HL-60 (cell line): ENCODE results near the gene ASPDH.
A peak's percentile ranks its signal among the peaks of the same experiment; 100 is the strongest.

Experiments
- DNase-seq, 2 experiments: peaks; one replicate each; pipeline ENCODE4 v3.0.0-alpha.2; 2010 to 2020; ENCODE audit warnings: low read depth in 1 of 2, low spot score in 1 of 2
- H3K27ac ChIP-seq: fragments of 250-450 bp; sonication (Bioruptor Pico); replicated peaks from 2 replicates; pipeline ENCODE4 v1.5.1; 2020; ENCODE audit warnings: mild to moderate bottlenecking, moderate library complexity
- H3K27me3 ChIP-seq: fragments of 250-450 bp; sonication (Bioruptor Pico); 2 replicates; pipeline ENCODE4 v1.5.1; 2021; ENCODE audit warnings: mild to moderate bottlenecking, moderate library complexity; ENCODE audit not compliant: insufficient read depth, poor library complexity, severe bottlenecking
- H3K4me3 ChIP-seq: replicated peaks from 2 replicates; pipeline ENCODE4 v1.5.1; 2011; ENCODE audit warnings: mild to moderate bottlenecking, control low read depth, low read length; ENCODE audit not compliant: insufficient read depth
- GABPA ChIP-seq: IDR thresholded peaks from 2 replicates; pipeline ENCODE4 v1.6.1; 2012; ENCODE audit warnings: low read depth
- POLR2AphosphoS5 ChIP-seq: IDR thresholded peaks from 2 replicates; pipeline ENCODE4 v1.6.1; 2012; ENCODE audit warnings: low read depth
- REST ChIP-seq: IDR thresholded peaks from 2 replicates; pipeline ENCODE4 v1.6.1; 2012; ENCODE audit warnings: low read depth; ENCODE audit not compliant: insufficient replicate concordance
- SPI1 ChIP-seq: IDR thresholded peaks from 2 replicates; pipeline ENCODE4 v1.6.1; 2012; ENCODE audit warnings: low read depth, mild to moderate bottlenecking, borderline replicate concordance
- TF ChIP-seq, protein P1 (sequence below): IDR thresholded peaks from one replicate; pipeline ENCODE4 v1.5.1; 2011; ENCODE audit warnings: low read length, control low read depth, inconsistent platforms; ENCODE audit not compliant: insufficient read depth

The ASPDH gene

GRCh38 chr19:50478901-50479715 is 34.6 kb downstream of the ASPDH start:
- no peak overlapping the region for H3K4me3 ChIP-seq
- no peak for TF ChIP-seq POLR2AphosphoS5
- TF ChIP-seq, protein P1, sequence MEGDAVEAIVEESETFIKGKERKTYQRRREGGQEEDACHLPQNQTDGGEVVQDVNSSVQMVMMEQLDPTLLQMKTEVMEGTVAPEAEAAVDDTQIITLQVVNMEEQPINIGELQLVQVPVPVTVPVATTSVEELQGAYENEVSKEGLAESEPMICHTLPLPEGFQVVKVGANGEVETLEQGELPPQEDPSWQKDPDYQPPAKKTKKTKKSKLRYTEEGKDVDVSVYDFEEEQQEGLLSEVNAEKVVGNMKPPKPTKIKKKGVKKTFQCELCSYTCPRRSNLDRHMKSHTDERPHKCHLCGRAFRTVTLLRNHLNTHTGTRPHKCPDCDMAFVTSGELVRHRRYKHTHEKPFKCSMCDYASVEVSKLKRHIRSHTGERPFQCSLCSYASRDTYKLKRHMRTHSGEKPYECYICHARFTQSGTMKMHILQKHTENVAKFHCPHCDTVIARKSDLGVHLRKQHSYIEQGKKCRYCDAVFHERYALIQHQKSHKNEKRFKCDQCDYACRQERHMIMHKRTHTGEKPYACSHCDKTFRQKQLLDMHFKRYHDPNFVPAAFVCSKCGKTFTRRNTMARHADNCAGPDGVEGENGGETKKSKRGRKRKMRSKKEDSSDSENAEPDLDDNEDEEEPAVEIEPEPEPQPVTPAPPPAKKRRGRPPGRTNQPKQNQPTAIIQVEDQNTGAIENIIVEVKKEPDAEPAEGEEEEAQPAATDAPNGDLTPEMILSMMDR = peak; percentile 10
- H3K27ac ChIP-seq = no peak overlapping the region
- no peak for DNase-seq
- H3K27me3 ChIP-seq = no peaks in the 10 kb centered on the region

DNA sequence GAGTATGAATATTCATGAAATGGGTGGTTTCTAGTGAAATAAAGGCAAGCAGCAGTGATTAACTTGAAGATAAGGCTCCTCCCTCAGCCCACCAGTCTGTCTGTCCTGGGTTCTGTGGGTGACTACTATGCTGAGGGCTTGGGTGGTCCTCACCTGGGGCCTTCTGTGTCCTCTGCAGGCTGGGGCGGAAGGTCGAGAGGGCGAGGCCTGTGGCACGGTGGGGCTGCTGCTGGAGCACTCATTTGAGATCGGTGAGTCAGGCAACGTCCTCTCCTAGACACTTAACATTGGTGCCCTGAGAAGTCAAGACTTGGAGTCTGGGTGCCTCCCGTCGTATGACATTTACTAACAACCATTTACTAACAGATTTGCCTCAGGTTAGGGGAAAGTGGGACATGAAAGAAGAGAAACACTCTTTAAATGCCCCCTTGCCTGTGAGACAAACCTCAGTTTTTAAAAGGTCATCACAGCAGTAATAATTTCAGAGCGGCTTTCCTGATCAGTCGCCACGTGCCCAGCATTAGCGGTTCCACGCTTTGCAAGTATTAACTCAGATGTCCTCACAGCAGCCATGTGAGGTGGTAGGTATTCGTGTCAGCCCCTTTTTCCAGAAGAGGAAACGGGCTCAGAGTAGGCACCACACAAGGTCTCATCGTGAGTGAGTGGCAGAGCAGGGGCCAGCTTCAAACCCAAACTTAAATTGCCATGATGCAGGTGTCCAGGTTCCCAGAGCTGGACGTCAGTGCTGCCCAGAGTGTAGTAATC is 35.8 kb downstream of the ASPDH start:
- no peaks in the 10 kb centered on the region for H3K27me3 ChIP-seq
- no peak for DNase-seq
- no peak overlapping the region for H3K4me3 ChIP-seq
- TF ChIP-seq GABPA = no peak
- TF ChIP-seq SPI1 = no peak
- no peak for TF ChIP-seq REST
- no peak for TF ChIP-seq POLR2AphosphoS5
- TF ChIP-seq, protein P1 = no peak
- no peak overlapping the region for H3K27ac ChIP-seq

GRCh38 chr19:50476907-50477238 is 36.8 kb downstream of the ASPDH start:
- TF ChIP-seq, protein P1 = no peak
- TF ChIP-seq GABPA = no peak
- TF ChIP-seq POLR2AphosphoS5 = no peak
- no peak for TF ChIP-seq REST
- TF ChIP-seq SPI1 = no peak
- Histone ChIP-seq H3K27ac (peak overlapping the region; percentile 67), H3K27me3 (no peaks in the 10 kb centered on the region), H3K4me3 (peak overlapping the region; percentile 75)
- DNase-seq = no peak
